ENCODE measurements around the gene ATP6V1B1.

DNA sequence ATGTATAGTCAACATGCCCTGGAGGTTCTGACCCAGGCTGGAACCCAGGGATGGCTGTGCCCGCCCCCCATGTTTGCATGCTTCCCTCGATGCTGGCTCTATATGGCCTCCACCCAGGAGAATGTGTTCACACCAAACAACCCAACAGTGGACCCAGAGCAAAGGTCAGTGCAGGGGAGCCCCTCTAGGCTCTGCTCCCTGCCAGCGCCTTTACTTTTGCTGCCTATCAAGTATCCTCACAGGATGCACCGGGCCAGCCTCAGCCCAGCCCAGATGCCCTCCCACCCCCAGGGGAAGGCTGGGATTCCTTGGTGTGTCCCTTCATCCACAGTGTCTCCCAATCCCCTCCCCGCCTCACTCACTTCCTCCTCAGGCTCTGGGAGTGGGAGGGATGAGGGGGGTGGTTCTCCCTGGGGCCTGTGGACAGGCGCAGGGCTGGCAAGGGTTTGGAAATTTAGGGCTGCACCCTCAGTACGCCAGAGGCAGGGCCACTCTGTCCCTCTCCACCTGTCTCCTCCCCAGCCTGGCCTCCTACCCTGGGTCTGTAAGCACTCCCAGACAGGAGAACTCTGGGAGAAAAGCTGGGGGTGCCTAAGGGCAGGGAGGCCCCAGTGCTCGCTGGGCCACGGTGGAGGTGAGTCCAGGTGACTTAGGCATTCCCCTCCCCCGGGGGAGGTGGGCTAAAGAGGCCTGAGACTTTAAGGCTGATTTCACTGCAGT is 2.3 kb downstream of the ATP6V1B1 start:
- TF ChIP-seq CTCF (conservative IDR thresholded peaks at IDR 0.05; ENCODE audit: low read depth, low read length) (no peak), EZH2 (IDR thresholded peaks at IDR 0.05; ENCODE audit: borderline replicate concordance, low read depth, low read length, poor library complexity, severe bottlenecking) (no peak)

Data from A673 (cell line).